ENCODE results near the gene ZNF48.
"Not testable (repeated sequence)": the region's sequence is repeated elsewhere in the genome, so short reads cannot be mapped to it uniquely, and the experiment has no call there.

Gene ZNF48

GRCh38 chr16:30382111-30382881 is 12.9 kb upstream of the ZNF48 start, which contains the start of gene SEPTIN1:
Gene SEPTIN1, minus strand, starts transcription at chr16:30382561. Its CDS starts 19 bp downstream, at chr16:30382542.
- TF ChIP-seq EZH2phosphoT487 (IDR thresholded peaks at IDR 0.05; ENCODE audit: low read depth) (no peak), CTCF (IDR thresholded peaks at IDR 0.05; ENCODE audit: low read depth, low read length) (no peak)
- H3K4me1 ChIP-seq (ENCODE audit: low read length): peaks cover 30% of the 10 kb centered on the region
- peaks cover 5% of the 10 kb centered on the region for H3K36me3 ChIP-seq (replicated peaks; ENCODE audit: low read depth, low read length)
- peak within 1 kb of the TSS; percentile 87 for H3K4me3 ChIP-seq (ENCODE audit: low read length)
- no peaks in the 10 kb centered on the region for H3K27me3 ChIP-seq (ENCODE audit: low read depth, low read length)
- peaks cover 21% of the 10 kb centered on the region for H3K79me2 ChIP-seq (ENCODE audit: low read length)
- H3K27ac ChIP-seq (ENCODE audit: low read length): peak within 1 kb of the TSS; percentile 68
- no peaks in the 10 kb centered on the region for H4K20me1 ChIP-seq (ENCODE audit: insufficient read depth, low read length)
- H3K9ac ChIP-seq (ENCODE audit: low read length): peak within 1 kb of the TSS; percentile 84
- no peaks in the 10 kb centered on the region for H3K9me3 ChIP-seq (ENCODE audit: insufficient read depth, low read length)
- H3K4me2 ChIP-seq (ENCODE audit: low read length): peak within 1 kb of the TSS; percentile 92
- H2AFZ ChIP-seq (ENCODE audit: low read depth, low read length): peak within 1 kb of the TSS; percentile 80

- Histone ChIP-seq H3K4me2 (ENCODE audit: low read length) (peak overlapping the region; percentile 92), H3K36me3 (replicated peaks; ENCODE audit: low read depth, low read length) (peaks cover 5% of the 10 kb centered on the region), H2AFZ (ENCODE audit: low read depth, low read length) (no peak overlapping the region), H3K27me3 (ENCODE audit: low read depth, low read length) (no peaks in the 10 kb centered on the region), H3K9ac (ENCODE audit: low read length) (no peak overlapping the region), H3K27ac (ENCODE audit: low read length) (peak overlapping the region; percentile 68; the same call in 1 of the 2 replicates), H4K20me1 (ENCODE audit: insufficient read depth, low read length) (no peaks in the 10 kb centered on the region), H3K9me3 (ENCODE audit: insufficient read depth, low read length) (no peaks in the 10 kb centered on the region), H3K4me1 (ENCODE audit: low read length) (peaks cover 28% of the 10 kb centered on the region), H3K79me2 (ENCODE audit: low read length) (peaks cover 21% of the 10 kb centered on the region), H3K4me3 (ENCODE audit: low read length) (peak overlapping the region; percentile 87)
- TF ChIP-seq EZH2phosphoT487 (IDR thresholded peaks at IDR 0.05; ENCODE audit: low read depth) (no peak), CTCF (IDR thresholded peaks at IDR 0.05; ENCODE audit: low read depth, low read length) (no peak)
These were observed 11.7 kb upstream of the ZNF48 start for GRCh38 chr16:30383521-30383920.

GRCh38 chr16:30394592-30395154 is 547 bp upstream of the ZNF48 start:
- Histone ChIP-seq H4K20me1 (ENCODE audit: insufficient read depth, low read length) (no peaks in the 10 kb centered on the region), H3K36me3 (replicated peaks; ENCODE audit: low read depth, low read length) (no peaks in the 10 kb centered on the region), H3K4me1 (ENCODE audit: low read length) (peaks cover 11% of the 10 kb centered on the region), H3K4me3 (ENCODE audit: low read length) (peak overlapping the region; percentile 93), H3K4me2 (ENCODE audit: low read length) (peak overlapping the region; percentile 89), H2AFZ (ENCODE audit: low read depth, low read length) (peak overlapping the region; percentile 73), H3K79me2 (ENCODE audit: low read length) (peaks cover 8% of the 10 kb centered on the region), H3K9ac (ENCODE audit: low read length) (peak overlapping the region; percentile 88), H3K9me3 (ENCODE audit: insufficient read depth, low read length) (no peaks in the 10 kb centered on the region), H3K27me3 (ENCODE audit: low read depth, low read length) (no peaks in the 10 kb centered on the region), H3K27ac (ENCODE audit: low read length) (peak overlapping the region; percentile 39)
- TF ChIP-seq EZH2phosphoT487 (IDR thresholded peaks at IDR 0.05; ENCODE audit: low read depth) (no peak), CTCF (IDR thresholded peaks at IDR 0.05; ENCODE audit: low read depth, low read length) (no peak)

- Histone ChIP-seq H2AFZ (ENCODE audit: low read depth, low read length) (no peak overlapping the region), H3K4me1 (ENCODE audit: low read length) (peaks cover 18% of the 10 kb centered on the region), H3K9ac (ENCODE audit: low read length) (peak overlapping the region; percentile 88), H3K27ac (ENCODE audit: low read length) (no peak overlapping the region), H3K4me2 (ENCODE audit: low read length) (peak overlapping the region; percentile 98), H3K79me2 (ENCODE audit: low read length) (peaks cover 8% of the 10 kb centered on the region), H3K9me3 (ENCODE audit: insufficient read depth, low read length) (no peaks in the 10 kb centered on the region), H4K20me1 (ENCODE audit: insufficient read depth, low read length) (no peaks in the 10 kb centered on the region), H3K27me3 (ENCODE audit: low read depth, low read length) (no peaks in the 10 kb centered on the region), H3K4me3 (ENCODE audit: low read length) (peak overlapping the region; percentile 93), H3K36me3 (replicated peaks; ENCODE audit: low read depth, low read length) (no peaks in the 10 kb centered on the region)
- TF ChIP-seq CTCF (IDR thresholded peaks at IDR 0.05; ENCODE audit: low read depth, low read length) (no peak), EZH2phosphoT487 (IDR thresholded peaks at IDR 0.05; ENCODE audit: low read depth) (no peak)
These were observed 869 bp downstream of the ZNF48 start for GRCh38 chr16:30395992-30396585.

- H2AFZ ChIP-seq (ENCODE audit: low read depth, low read length); H3K79me2 ChIP-seq (ENCODE audit: low read length); H3K27me3 ChIP-seq (ENCODE audit: low read depth, low read length); H3K27ac ChIP-seq (ENCODE audit: low read length); H3K4me3 ChIP-seq (ENCODE audit: low read length); H4K20me1 ChIP-seq (ENCODE audit: insufficient read depth, low read length); H3K9ac ChIP-seq (ENCODE audit: low read length); H3K9me3 ChIP-seq (ENCODE audit: insufficient read depth, low read length); H3K36me3 ChIP-seq (replicated peaks; ENCODE audit: low read depth, low read length): not testable (repeated sequence)
- H3K4me2 ChIP-seq (ENCODE audit: low read length): peak overlapping the region; percentile 98
- peaks cover 18% of the 10 kb centered on the region for H3K4me1 ChIP-seq (ENCODE audit: low read length)
These were observed 1.4 kb downstream of the ZNF48 start for GRCh38 chr16:30396627-30397026.
